ENCODE data around the gene AKT1S1. TPM values are rescaled to one million over a fixed set of nuclear protein-coding genes. Genes with fewer than 3 reads are reported as not detected.
A peak's percentile ranks its signal among the peaks of the same experiment; 100 is the strongest.

AKT1S1 gene
- total and polyA plus RNA-seq, 2 of the 13 experiments (the other 11 are each of a cell fraction or from before 2014, with no cell fraction given): 13.5 to 27.8 TPM

- no peak for TF ChIP-seq LCORL (IDR thresholded peaks at IDR 0.05)
- no peak for TF ChIP-seq LCORL (CRISPR knock-in tag; IDR thresholded peaks at IDR 0.05)
- peak; percentile 33 for TF ChIP-seq XRCC5 (optimal IDR thresholded peaks at IDR 0.05; ENCODE audit: low read length)
- no peak for TF ChIP-seq KAT8 (CRISPR knock-in tag; IDR thresholded peaks at IDR 0.05)
- TF ChIP-seq PAXIP1 (CRISPR knock-in tag; conservative IDR thresholded peaks at IDR 0.05): peak; percentile 43
- no peak for TF ChIP-seq CREB3 (CRISPR knock-in tag; IDR thresholded peaks at IDR 0.05)
- TF ChIP-seq ZBTB4 (CRISPR knock-in tag; IDR thresholded peaks at IDR 0.05; ENCODE audit: borderline replicate concordance): peak; percentile 97
- TF ChIP-seq REPIN1 (CRISPR knock-in tag; IDR thresholded peaks at IDR 0.05; ENCODE audit: borderline replicate concordance, low read depth): no peak
- TF ChIP-seq SMAD1 (CRISPR knock-in tag; IDR thresholded peaks at IDR 0.05; ENCODE audit: borderline replicate concordance, low read depth): 0 out of 2 replicates have a peak, but pooled peaks have one; percentile 40
- TF ChIP-seq ATM (IDR thresholded peaks at IDR 0.05; ENCODE audit: borderline replicate concordance): no peak
- TF ChIP-seq TEAD2 (CRISPR knock-in tag; IDR thresholded peaks at IDR 0.05): no peak
- no peak for TF ChIP-seq SATB2 (CRISPR knock-in tag; IDR thresholded peaks at IDR 0.05)
- TF ChIP-seq ZHX2 (IDR thresholded peaks at IDR 0.05; ENCODE audit: low read depth): 0 out of 2 replicates have a peak, but pooled peaks have one; percentile 54
- no peak for TF ChIP-seq ZHX2 (CRISPR knock-in tag; IDR thresholded peaks at IDR 0.05; ENCODE audit: borderline replicate concordance)
- no peak for TF ChIP-seq FOXA1 (IDR thresholded peaks at IDR 0.05)
- TF ChIP-seq FOXA1 (CRISPR knock-in tag; IDR thresholded peaks at IDR 0.05): peak; percentile 39; the same call in 1 of the 2 replicates
Observed at GRCh38 chr19:49912965-49913685, 36.0 kb upstream of the AKT1S1 start (continued).
